PC-9 (cell line): Measurements from ENCODE around the gene SRGAP1. TPM values are rescaled to one million over a fixed set of nuclear protein-coding genes. Genes with fewer than 3 reads are reported as not detected.

Experiments
- BruUV-seq: library from RNA; stranded (reverse); fragments of 400-500 nt; replicated peaks from 2 replicates; lab custom pipeline; 2021; lab: Mats Ljungman, UMichigan
- CTCF ChIA-PET: fragments of 300-600 bp; sonication (Branson Sonifier 250); formaldehyde crosslinking; loops from one replicate; lab custom pipeline; 2022; ENCODE audit warnings: antibody characterized with exemption; lab: Charles Lee
- POLR2A ChIA-PET: fragments of 300-600 bp; sonication (Branson Sonifier 250); formaldehyde crosslinking; loops from one replicate; lab custom pipeline; 2022; ENCODE audit warnings: antibody characterized with exemption; ENCODE audit not compliant: unreplicated experiment; lab: Charles Lee
- DNase-seq, 2 experiments: peaks; one replicate each; pipeline versions ENCODE4 v3.0.0 to v3.0.0-alpha.2; 2015 to 2022; ENCODE audit warnings: mixed read lengths in 1 of 2
- H2AFZ ChIP-seq: fragments of 200-600 bp; sonication (generic); 2 replicates; pipeline ENCODE4 v1.8.1; 2017; ENCODE audit warnings: antibody characterized with exemption
- H3F3A ChIP-seq: fragments of 200-600 bp; sonication (generic); 2 replicates; pipeline ENCODE4 v1.8.1; 2017; ENCODE audit warnings: antibody characterized with exemption, mild to moderate bottlenecking, low read depth; ENCODE audit not compliant: insufficient read depth
- H3K27ac ChIP-seq: fragments of 200-600 bp; sonication (generic); 2 replicates; pipeline ENCODE4 v1.6.1; 2016; ENCODE audit warnings: mixed run types
- H3K27me3 ChIP-seq: fragments of 200-600 bp; sonication (generic); 2 replicates; pipeline ENCODE4 v1.6.1; 2016; ENCODE audit warnings: low read depth, mixed run types; ENCODE audit not compliant: insufficient read depth
- H3K36me3 ChIP-seq: fragments of 200-600 bp; sonication (generic); 2 replicates; pipeline ENCODE4 v1.6.1; 2016; ENCODE audit warnings: low read depth, mixed run types
- H3K4me1 ChIP-seq: fragments of 200-600 bp; sonication (generic); replicated peaks from 2 replicates; pipeline ENCODE4 v1.6.1; 2016; ENCODE audit warnings: mixed run types; ENCODE audit not compliant: insufficient read depth
- H3K4me2 ChIP-seq: fragments of 200-600 bp; sonication (generic); 2 replicates; pipeline ENCODE4 v1.6.1; 2017; ENCODE audit warnings: mixed run types
- H3K4me3 ChIP-seq: fragments of 200-600 bp; sonication (generic); 2 replicates; pipeline ENCODE4 v1.6.1; 2016; ENCODE audit warnings: mixed run types
- H3K79me2 ChIP-seq: fragments of 200-600 bp; sonication (generic); 2 replicates; pipeline ENCODE4 v1.6.1; 2017; ENCODE audit warnings: low read depth, mixed run types
- H3K9me2 ChIP-seq: fragments of 200-600 bp; sonication (generic); 2 replicates; pipeline ENCODE4 v1.8.1; 2017; ENCODE audit warnings: mild to moderate bottlenecking; ENCODE audit not compliant: insufficient read depth
- H3K9me3 ChIP-seq: fragments of 200-600 bp; sonication (generic); 2 replicates; pipeline ENCODE4 v1.8.1; 2016; ENCODE audit warnings: low read depth; ENCODE audit not compliant: insufficient read depth
- H4K20me1 ChIP-seq: fragments of 200-600 bp; sonication (generic); 2 replicates; pipeline ENCODE4 v1.8.1; 2017; ENCODE audit not compliant: insufficient read depth
- CTCF ChIP-seq: fragments of 200-600 bp; sonication (generic); conservative IDR thresholded peaks from 2 replicates; pipeline ENCODE4 v1.6.1; 2017; ENCODE audit warnings: mixed run types, antibody characterized with exemption, mild to moderate bottlenecking, moderate library complexity
- EZH2 ChIP-seq: fragments of 200-600 bp; sonication (generic); IDR thresholded peaks from 2 replicates; pipeline ENCODE4 v1.8.0; 2017; ENCODE audit warnings: antibody characterized with exemption, low read depth
- intact Hi-C: fragments of 100-400 bp; cut with micrococcal nuclease; formaldehyde crosslinking; loops from one replicate; pipeline ENCODE4 v1.10.0; 2022; ENCODE audit not compliant: unreplicated experiment
- total RNA-seq: library from RNA; stranded (reverse); gene quantifications from 2 replicates; pipeline ENCODE4 v1.2.3, GENCODE V29; 2021

Gene SRGAP1
- total RNA-seq, 1 experiment from 2014 or later: 24.5 TPM

- DNase-seq: no peak
- no TSS peak for BruUV-seq
- Histone ChIP-seq H3K4me1 (no peaks in the 10 kb centered on the region), H3K9me3 (no peaks in the 10 kb centered on the region), H3K4me2 (no peak overlapping the region), H3F3A (no peaks in the 10 kb centered on the region; the same call in 1 of the 2 replicates), H3K79me2 (peaks cover 14% of the 10 kb centered on the region), H3K4me3 (no peak overlapping the region), H3K27me3 (no peaks in the 10 kb centered on the region), H3K27ac (no peak overlapping the region), H3K9me2 (no peaks in the 10 kb centered on the region), H3K36me3 (0 out of 2 replicates have a peak, but pooled peaks cover 11% of the 10 kb centered on the region), H4K20me1 (0 out of 2 replicates have a peak, but pooled peaks cover 4% of the 10 kb centered on the region), H2AFZ (no peak overlapping the region)
- ChIA-PET CTCF (no interaction called here), POLR2A (interaction anchor here (0.6 kb wide), 1 partner anchor 33 kb away, joined by 7 read pairs; no protein-coding TSS in a partner anchor)
- intact Hi-C loops: no loop called here
- TF ChIP-seq EZH2: no peak
- no peak for TF ChIP-seq CTCF
Observed at GRCh38 chr12:64036414-64036813, 191.9 kb downstream of the SRGAP1 start.

GRCh38 chr12:64039281-64039871, 194.9 kb downstream of the SRGAP1 start:
- DNase-seq: no peak

GRCh38 chr12:64042911-64043310, 198.4 kb downstream of the SRGAP1 start:
- H3K4me1 ChIP-seq: no peaks in the 10 kb centered on the region
- no peak overlapping the region for H3K4me2 ChIP-seq
- H3K4me3 ChIP-seq: no peak overlapping the region
- H3K9me2 ChIP-seq: no peaks in the 10 kb centered on the region
- DNase-seq: no peak
- CTCF ChIA-PET: no interaction called here
- peaks cover 28% of the 10 kb centered on the region for H3K36me3 ChIP-seq
- intact Hi-C loops: no loop called here
- TF ChIP-seq EZH2 (no peak), CTCF (no peak)
- H3K79me2 ChIP-seq: peaks cover 8% of the 10 kb centered on the region; the same call in 1 of the 2 replicates
- H3K27ac ChIP-seq: 0 out of 2 replicates have a peak overlapping the region, but pooled peaks have one; percentile 3
- BruUV-seq: no TSS peak
- peaks cover 3% of the 10 kb centered on the region; the same call in 1 of the 2 replicates for H3K9me3 ChIP-seq
- POLR2A ChIA-PET: no interaction called here
- H3F3A ChIP-seq: peaks cover 12% of the 10 kb centered on the region; the same call in 1 of the 2 replicates
- H4K20me1 ChIP-seq: no peaks in the 10 kb centered on the region
- no peak overlapping the region for H2AFZ ChIP-seq
- H3K27me3 ChIP-seq: no peaks in the 10 kb centered on the region

More at GRCh38 chr12:64039281-64039871, 194.9 kb downstream of the SRGAP1 start:
- TF ChIP-seq CTCF (no peak), EZH2 (no peak)
- Histone ChIP-seq H4K20me1 (0 out of 2 replicates have a peak, but pooled peaks cover 4% of the 10 kb centered on the region), H3K36me3 (peaks cover 23% of the 10 kb centered on the region), H3K9me2 (no peaks in the 10 kb centered on the region), H3K27me3 (no peaks in the 10 kb centered on the region), H3K4me3 (no peak overlapping the region), H3K4me2 (no peak overlapping the region), H3F3A (peaks cover 6% of the 10 kb centered on the region; the same call in 1 of the 2 replicates), H3K27ac (no peak overlapping the region), H3K79me2 (peaks cover 8% of the 10 kb centered on the region), H2AFZ (no peak overlapping the region), H3K4me1 (no peaks in the 10 kb centered on the region), H3K9me3 (no peaks in the 10 kb centered on the region; the same call in 1 of the 2 replicates)
- BruUV-seq: no TSS peak
- CTCF ChIA-PET: no interaction called here
- POLR2A ChIA-PET: interaction anchor here (0.7 kb wide), 1 partner anchor 121 kb away, joined by 3 read pairs; no protein-coding TSS in a partner anchor
- intact Hi-C loops: no loop called here
